MCF 10A (cell line): ENCODE data around the gene COX20. TPM values are rescaled to one million over a fixed set of nuclear protein-coding genes. Genes with fewer than 3 reads are reported as not detected.

ENCODE experiments used
- Bru-seq: library from RNA; stranded (reverse); fragments of 400-500 nt; gene quantifications from one replicate; lab custom pipeline; 2021; lab: Mats Ljungman, UMichigan
- BruChase-seq, 2 experiments: library from RNA; stranded (reverse); fragments of 400-500 nt; gene quantifications; one replicate each; lab custom pipeline; 2021; lab: Mats Ljungman, UMichigan
- BruUV-seq: library from RNA; stranded (reverse); fragments of 400-500 nt; replicated peaks from 2 replicates; lab custom pipeline; 2021; lab: Mats Ljungman, UMichigan
- CTCF ChIA-PET: fragments of 300-600 bp; sonication (Branson Sonifier 250); formaldehyde crosslinking; extraction: SDS; loops from one replicate; lab custom pipeline; 2021; ENCODE audit warnings: antibody characterized with exemption, inconsistent platforms; lab: Yijun Ruan, JAX
- POLR2A ChIA-PET: fragments of 300-600, 350-650 bp; sonication (Branson Sonifier 250); formaldehyde crosslinking; extraction: SDS; loops from one replicate; lab custom pipeline; 2020; ENCODE audit warnings: antibody characterized with exemption, inconsistent platforms; lab: Yijun Ruan, JAX
- DNase-seq: peaks from one replicate; pipeline ENCODE4 v3.0.0-alpha.2; 2018; ENCODE audit not compliant: unreplicated experiment
- H3K27ac Mint-ChIP-seq: one replicate; pipeline ENCODE4 v1.8.0; 2022; ENCODE audit warnings: mild to moderate bottlenecking, low read depth, mixed read lengths; ENCODE audit not compliant: unreplicated experiment
- H3K27me3 Mint-ChIP-seq: one replicate; pipeline ENCODE4 v1.8.0; 2022; ENCODE audit warnings: mixed read lengths; ENCODE audit not compliant: insufficient read depth, unreplicated experiment
- H3K36me3 Mint-ChIP-seq: one replicate; pipeline ENCODE4 v1.8.0; 2022; ENCODE audit warnings: mild to moderate bottlenecking, moderate library complexity, mixed read lengths; ENCODE audit not compliant: insufficient read depth, unreplicated experiment
- H3K4me1 Mint-ChIP-seq: one replicate; pipeline ENCODE4 v1.8.0; 2022; ENCODE audit warnings: mixed read lengths; ENCODE audit not compliant: insufficient read depth, unreplicated experiment
- H3K4me3 Mint-ChIP-seq: one replicate; pipeline ENCODE4 v1.8.0; 2022; ENCODE audit warnings: mild to moderate bottlenecking, moderate library complexity, mixed read lengths; ENCODE audit not compliant: unreplicated experiment
- H3K9me3 Mint-ChIP-seq: one replicate; pipeline ENCODE4 v1.8.0; 2022; ENCODE audit warnings: mixed read lengths; ENCODE audit not compliant: unreplicated experiment
- intact Hi-C: fragments of 100-400 bp; cut with micrococcal nuclease; formaldehyde crosslinking; loops from 2 replicates; pipeline ENCODE4 v1.14.1; 2022
- long read RNA-seq: library from polyadenylated mRNA; stranded (forward); transcript quantifications from one replicate; pipeline ENCODE4 v2.0.0, GENCODE V29; 2022
- total RNA-seq: library from RNA; stranded (reverse); gene quantifications from 2 replicates; pipeline ENCODE4 v1.2.3, GENCODE V29; 2022
- TF ChIP-seq, protein P1 (sequence below): fragments of 200-600 bp; IDR thresholded peaks from one replicate; pipeline ENCODE4 v1.8.0; 2022; ENCODE audit warnings: antibody characterized with exemption, mild to moderate bottlenecking; ENCODE audit not compliant: unreplicated experiment

The COX20 gene, protein sequence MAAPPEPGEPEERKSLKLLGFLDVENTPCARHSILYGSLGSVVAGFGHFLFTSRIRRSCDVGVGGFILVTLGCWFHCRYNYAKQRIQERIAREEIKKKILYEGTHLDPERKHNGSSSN
- total RNA-seq, result 44.6 and 46.1 TPM in 2 replicates
- percentile 95 among the genes with signal in this experiment for Bru-seq, nascent RNA
- percentile 94 among the genes with signal in this experiment for BruChase-seq, experiment 1, labeled RNA remaining after a 6-hour chase
- BruChase-seq, experiment 2, labeled RNA remaining after a 2-hour chase, result percentile 91 among the genes with signal in this experiment
- long read RNA-seq, transcript COX20-202 (3 exons, 1,005 nt), result minor isoform, 81 of 270 reads
- long read RNA-seq, transcript COX20-203 (4 exons, 2,631 nt), result major isoform, 171 of 270 reads
- long read RNA-seq, partial matches to known transcripts, result 0 of 270 reads
- long read RNA-seq, other reads (novel, unspliced or antisense), result 12 of 270 reads

DNA sequence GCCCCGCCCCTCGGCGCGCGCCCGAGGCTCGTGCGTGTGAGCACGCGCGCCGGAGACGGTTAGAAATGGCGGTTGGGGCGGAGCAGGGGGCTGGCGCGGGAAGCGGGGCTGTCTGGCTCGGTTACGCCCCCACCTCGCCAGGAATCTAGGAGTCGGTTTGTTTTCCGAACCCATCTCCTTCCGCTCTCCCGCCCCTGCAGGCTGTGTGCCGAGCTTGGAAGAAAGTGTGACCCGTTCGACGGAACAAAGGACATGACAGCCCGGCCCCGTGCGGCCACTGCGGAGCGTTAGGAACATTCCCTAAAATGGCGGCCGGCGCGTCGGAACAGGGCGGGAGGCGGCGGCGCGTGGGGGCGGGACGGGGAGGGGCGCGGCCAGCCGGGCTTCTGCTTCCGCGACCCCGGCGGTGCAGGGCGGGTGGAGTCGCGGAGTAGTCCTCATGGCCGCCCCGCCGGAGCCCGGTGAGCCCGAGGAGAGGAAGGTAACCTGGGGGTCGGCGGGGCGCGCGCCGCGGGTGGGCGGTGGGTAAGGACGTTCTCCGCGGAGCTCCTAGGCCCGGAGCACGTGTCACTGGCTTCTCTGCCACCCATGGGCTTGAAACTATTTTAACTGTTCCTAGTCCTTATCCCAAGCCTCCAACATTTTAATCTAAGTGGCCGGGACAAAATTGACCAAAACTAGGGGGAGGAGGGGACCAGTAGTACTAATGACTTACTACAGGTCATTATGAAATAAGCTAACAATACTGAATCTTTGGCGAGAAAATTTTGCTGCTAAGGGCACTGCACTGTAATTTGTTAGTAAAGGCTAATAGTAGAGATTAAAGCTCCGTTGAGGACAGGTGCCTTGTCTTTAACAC, at the start of gene COX20:
COX20 (plus strand) TSS at position 383 of the 859 bp plus-strand sequence; CDS start at position 440, 57 bp downstream.
- peak within 1 kb of the TSS; percentile 99 for H3K27ac Mint-ChIP-seq
- intact Hi-C loops, result loop anchor here (1.0 to 10.0 kb wide), 5 partner anchors 28 to 381 kb away; partner anchors contain the start of genes ADSS2 and DESI2
- ChIA-PET POLR2A (interaction anchor here (0.5 to 24.3 kb wide), 45 partner anchors 7 to 1731 kb away, joined by 3 to 1456 read pairs (median 4); partner anchors contain the start of genes CEP170, CNST, DESI2 and HNRNPU), CTCF (interaction anchor here (0.5 to 5.7 kb wide), 16 partner anchors 12 to 251 kb away, joined by 3 to 52 read pairs (median 4); a partner anchor contains a TSS)
- peaks cover 33% of the 10 kb centered on the region for H3K4me1 Mint-ChIP-seq
- H3K36me3 Mint-ChIP-seq, result peaks cover 80% of the 10 kb centered on the region
- DNase-seq, result peak; percentile 98
- no peaks in the 10 kb centered on the region for H3K9me3 Mint-ChIP-seq
- H3K27me3 Mint-ChIP-seq, result no peaks in the 10 kb centered on the region
- peak within 1 kb of the TSS; percentile 81 for H3K4me3 Mint-ChIP-seq
- TF ChIP-seq, protein P1, sequence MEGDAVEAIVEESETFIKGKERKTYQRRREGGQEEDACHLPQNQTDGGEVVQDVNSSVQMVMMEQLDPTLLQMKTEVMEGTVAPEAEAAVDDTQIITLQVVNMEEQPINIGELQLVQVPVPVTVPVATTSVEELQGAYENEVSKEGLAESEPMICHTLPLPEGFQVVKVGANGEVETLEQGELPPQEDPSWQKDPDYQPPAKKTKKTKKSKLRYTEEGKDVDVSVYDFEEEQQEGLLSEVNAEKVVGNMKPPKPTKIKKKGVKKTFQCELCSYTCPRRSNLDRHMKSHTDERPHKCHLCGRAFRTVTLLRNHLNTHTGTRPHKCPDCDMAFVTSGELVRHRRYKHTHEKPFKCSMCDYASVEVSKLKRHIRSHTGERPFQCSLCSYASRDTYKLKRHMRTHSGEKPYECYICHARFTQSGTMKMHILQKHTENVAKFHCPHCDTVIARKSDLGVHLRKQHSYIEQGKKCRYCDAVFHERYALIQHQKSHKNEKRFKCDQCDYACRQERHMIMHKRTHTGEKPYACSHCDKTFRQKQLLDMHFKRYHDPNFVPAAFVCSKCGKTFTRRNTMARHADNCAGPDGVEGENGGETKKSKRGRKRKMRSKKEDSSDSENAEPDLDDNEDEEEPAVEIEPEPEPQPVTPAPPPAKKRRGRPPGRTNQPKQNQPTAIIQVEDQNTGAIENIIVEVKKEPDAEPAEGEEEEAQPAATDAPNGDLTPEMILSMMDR, result no peak
- no TSS peak for BruUV-seq

DNA sequence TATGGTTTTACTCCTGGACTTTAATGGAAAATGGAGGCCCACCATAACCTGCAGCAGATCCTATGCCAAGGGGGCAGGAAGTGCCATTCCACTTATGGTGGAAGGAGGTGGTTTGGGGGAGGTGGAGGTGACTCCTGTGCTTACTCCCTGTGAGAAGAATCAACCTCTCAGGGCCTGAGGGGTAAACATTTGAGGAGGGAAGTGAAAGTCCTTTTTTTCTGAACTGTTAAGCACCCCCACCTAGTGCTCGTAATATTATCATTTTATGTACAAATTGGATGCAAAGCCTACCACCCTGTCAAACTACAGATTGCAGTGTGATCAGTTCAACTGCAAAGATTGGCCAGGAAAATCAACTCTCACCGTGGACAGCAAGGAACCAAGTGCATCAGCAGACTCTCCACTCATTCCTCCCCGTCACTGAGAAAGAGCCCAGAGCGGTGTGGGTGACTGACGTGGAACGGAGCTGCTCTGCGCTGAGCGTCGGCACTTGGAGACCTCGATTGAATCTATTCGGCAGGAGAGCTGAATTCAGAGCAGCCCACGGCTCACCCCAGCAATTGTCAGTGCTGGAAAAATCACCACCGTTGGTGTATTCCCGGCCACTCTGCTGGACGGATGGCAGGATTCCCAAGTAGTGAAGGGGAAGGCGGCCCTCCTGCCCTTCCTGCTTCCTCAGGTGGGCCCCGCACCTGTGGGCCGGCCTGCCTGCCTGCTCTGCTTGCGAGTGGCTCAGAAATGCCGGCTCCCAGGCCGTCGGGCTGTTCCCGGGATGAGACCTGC, 46.8 kb upstream of the COX20 start:
- BruUV-seq, result no TSS peak
- ChIA-PET CTCF (interaction anchor here (1.0 to 7.4 kb wide), 5 partner anchors 8 to 185 kb away, joined by 3 to 86 read pairs (median 12); no protein-coding TSS in a partner anchor), POLR2A (no interaction called here)
- H3K27me3 Mint-ChIP-seq, result no peaks in the 10 kb centered on the region
- intact Hi-C loops, result no loop called here
- TF ChIP-seq, protein P1, result no peak
- no peaks in the 10 kb centered on the region for H3K36me3 Mint-ChIP-seq
- no peak overlapping the region for H3K4me3 Mint-ChIP-seq
- H3K4me1 Mint-ChIP-seq, result no peaks in the 10 kb centered on the region
- no peak overlapping the region for H3K27ac Mint-ChIP-seq
- H3K9me3 Mint-ChIP-seq, result no peaks in the 10 kb centered on the region
- DNase-seq, result no peak

DNA sequence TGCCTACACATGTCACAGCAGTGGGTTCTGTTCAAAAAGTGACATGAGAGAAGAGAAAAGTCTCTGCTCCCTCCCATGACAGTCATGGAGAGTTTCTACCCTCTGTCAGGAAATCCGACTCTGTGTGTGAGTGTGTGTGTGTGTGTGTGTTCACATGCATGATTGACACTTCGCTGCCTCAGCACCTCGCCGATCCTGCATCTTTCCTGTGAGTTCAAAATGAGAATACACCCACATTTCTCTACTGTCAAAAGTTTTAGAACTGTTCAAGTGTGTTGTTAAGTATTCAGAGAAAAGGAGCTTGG, 46.2 kb upstream of the COX20 start:
- Mint-ChIP-seq H3K27ac (no peak overlapping the region), H3K36me3 (no peaks in the 10 kb centered on the region), H3K4me1 (no peaks in the 10 kb centered on the region), H3K27me3 (no peaks in the 10 kb centered on the region), H3K9me3 (no peaks in the 10 kb centered on the region), H3K4me3 (no peak overlapping the region)
- POLR2A ChIA-PET, result interaction anchor here (0.8 kb wide), 1 partner anchor 81 kb away, joined by 3 read pairs; no protein-coding TSS in a partner anchor
- CTCF ChIA-PET, result interaction anchor here (1.0 to 15.2 kb wide), 6 partner anchors 8 to 253 kb away, joined by 3 to 494 read pairs (median 10); no protein-coding TSS in a partner anchor
- TF ChIP-seq, protein P1, result no peak
- BruUV-seq, result no TSS peak
- no peak for DNase-seq
- intact Hi-C loops, result no loop called here
